Suppressor macrophage (primary cell): ENCODE results near the gene CELF2.

Experiments
- DNase-seq, 4 experiments: peaks; one replicate each; pipeline ENCODE4 v3.0.0-alpha.2; 2020 to 2022

CELF2 gene

GRCh38 chr10:11250304-11250703 lies 232.6 kb downstream of the CELF2 start:
- DNase-seq = no peak

DNA sequence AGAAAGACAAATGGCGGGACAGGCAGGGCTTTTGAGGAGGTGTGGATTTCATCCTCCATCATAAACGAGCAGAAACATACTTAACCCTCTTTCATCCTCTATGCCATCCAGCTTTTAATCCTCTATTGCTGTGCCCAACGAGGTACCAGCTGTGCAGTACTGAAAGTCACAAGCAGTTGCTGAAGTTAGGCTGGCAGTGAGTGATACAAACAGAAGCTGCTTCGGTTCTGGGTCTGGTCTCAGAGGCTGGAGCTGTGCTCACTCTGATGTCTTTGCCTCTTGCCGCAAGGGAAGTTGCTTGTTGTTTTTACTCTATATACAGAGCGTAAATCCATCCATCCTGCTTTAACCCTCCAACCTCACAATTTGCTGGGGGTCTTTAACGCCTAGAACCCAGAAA lies 235.2 kb downstream of the CELF2 start:
- DNase-seq = no peak

GRCh38 chr10:11253385-11254002 lies 235.8 kb downstream of the CELF2 start:
- no peak for DNase-seq

GRCh38 chr10:11255156-11255555 lies 237.5 kb downstream of the CELF2 start:
- no peak for DNase-seq

DNA sequence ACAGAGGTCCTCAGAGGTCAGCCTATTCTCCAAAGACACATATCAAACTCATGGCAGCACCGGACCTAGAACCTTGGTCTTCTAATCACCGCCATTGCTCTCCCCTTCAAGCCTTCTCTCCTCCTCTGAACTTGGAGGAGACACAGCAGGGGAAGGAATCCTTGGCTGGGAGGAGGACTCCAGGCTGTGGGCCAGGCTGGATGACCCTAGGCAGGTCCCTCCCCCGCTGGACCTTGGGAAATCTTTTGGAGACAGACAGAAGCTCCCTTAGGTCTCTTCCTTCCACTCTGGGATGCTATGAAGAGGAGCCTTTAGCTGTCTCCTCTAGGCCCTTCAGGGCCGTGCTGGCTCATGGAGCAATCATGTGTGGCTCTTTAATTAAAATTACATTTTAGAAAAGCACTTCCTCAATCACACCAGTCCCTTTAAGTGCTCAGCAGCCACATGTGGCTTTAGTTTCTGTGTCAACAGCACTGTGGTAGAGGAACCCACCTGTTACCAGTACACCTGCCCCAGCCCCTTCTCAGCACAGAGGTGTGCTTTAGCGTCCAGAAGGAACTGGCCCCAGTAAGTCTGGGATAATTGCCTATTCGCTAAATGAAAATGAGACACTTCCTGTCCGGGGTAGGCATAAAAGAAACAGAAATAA lies 238.2 kb downstream of the CELF2 start:
- peak in 1 of 4 experiments; percentile 28 for DNase-seq

DNA sequence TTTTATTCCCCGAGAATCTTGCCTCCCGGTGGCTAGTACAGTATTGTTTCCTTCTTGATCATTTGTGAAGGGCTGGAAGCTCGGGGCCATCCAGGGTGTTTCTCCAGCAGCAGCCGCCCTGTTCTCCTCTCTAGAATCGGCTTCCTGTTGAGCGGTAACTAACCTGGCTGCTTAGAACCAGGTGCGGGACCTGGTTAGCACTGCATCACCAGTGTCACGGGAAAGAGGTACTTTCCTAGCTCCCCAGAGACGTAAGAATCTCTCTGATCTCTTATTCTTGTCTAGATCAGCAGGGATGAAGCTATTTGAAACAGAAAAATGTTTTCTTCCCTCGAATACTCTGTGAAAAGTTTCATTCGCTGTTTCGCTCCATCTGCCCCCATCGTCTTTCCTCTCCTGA lies 239.2 kb downstream of the CELF2 start:
- no peak for DNase-seq

- DNase-seq = no peak
Measured at GRCh38 chr10:11257440-11258090, 239.9 kb downstream of the CELF2 start.

DNA sequence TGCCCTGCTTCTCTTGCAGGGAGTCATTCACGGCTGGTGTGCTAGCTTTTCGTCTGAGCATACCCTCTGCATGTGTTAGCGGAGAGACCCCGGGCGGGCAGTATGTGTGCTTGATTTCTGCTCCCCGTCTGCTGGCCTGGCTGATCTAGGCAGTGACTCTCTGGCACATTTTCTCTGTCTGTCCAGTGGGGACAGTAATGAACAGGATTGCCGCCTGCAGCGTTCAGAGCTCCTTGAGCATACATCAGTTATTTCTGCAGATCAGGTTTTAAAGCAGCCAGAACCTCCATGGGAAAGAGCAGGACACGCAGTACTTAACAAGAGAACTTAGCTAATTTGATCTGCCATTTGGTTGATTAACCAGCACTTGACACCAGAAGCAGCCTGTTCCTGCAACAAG lies 242.5 kb downstream of the CELF2 start:
- no peak for DNase-seq

GRCh38 chr10:11261143-11261542 lies 243.5 kb downstream of the CELF2 start:
- DNase-seq = no peak

- DNase-seq = no peak
Measured at GRCh38 chr10:11261687-11262493, 244.2 kb downstream of the CELF2 start.

DNA sequence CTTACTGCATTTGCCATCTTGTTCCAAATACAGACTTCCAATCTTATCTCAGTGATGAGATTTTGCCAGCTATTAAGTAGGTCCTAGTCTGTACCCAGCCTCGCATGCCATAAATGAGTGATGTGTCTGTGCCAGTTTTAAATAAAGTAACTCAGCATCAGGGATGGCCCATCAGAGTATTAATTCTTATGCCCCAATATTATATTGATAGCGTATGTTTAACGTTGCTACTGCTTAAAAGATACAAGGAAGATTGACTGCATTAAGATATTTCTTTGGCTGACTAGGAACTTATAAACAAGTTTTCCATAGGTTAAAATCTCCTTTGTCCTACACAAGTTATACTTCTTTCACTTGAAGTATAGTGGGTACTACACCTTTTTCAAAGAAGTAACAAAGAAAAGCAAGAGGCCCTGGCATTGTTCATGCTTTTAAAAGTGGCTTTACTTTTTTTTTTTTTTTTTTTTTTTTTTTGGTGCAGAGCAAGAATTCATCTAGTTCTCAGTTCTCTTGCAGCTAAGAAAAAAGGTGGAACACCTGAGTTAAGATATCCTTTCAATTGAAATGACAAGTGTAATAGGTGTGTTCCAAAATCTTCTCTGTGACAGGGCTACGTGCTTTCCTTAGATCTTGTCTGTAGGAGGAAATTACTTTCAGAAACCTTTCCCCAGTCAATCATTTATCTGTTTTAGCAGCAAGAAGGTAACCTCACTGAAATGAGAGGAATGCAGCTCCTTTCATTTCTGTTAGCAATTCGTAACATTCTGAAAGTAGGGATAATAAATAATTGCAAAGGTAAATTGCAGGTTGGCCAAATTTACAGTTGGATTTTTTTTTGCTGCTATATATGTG lies 245.0 kb downstream of the CELF2 start:
- DNase-seq = no peak

GRCh38 chr10:11263767-11264166 lies 246.1 kb downstream of the CELF2 start:
- no peak for DNase-seq

- DNase-seq = no peak
Measured at GRCh38 chr10:11264296-11265048, 246.8 kb downstream of the CELF2 start.

DNA sequence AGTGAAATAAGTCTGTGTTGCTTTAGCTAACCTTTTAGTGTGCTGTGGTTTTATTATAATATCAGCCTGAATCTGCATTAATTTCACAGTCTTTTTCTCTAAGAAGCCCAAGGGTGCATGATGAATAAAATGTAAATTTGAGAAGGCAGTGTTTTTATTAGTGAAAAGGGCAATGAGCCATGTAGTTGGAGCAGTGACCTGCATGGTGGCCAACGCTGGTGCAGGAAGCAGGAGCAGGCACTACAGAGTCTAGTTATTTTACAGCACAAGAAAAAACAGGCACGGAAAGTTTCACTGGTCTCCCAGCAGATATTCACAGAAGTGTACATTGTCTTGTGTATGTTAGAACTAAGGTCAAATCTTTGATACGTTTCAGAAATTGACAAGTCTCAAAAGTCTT lies 247.8 kb downstream of the CELF2 start:
- no peak for DNase-seq

DNA sequence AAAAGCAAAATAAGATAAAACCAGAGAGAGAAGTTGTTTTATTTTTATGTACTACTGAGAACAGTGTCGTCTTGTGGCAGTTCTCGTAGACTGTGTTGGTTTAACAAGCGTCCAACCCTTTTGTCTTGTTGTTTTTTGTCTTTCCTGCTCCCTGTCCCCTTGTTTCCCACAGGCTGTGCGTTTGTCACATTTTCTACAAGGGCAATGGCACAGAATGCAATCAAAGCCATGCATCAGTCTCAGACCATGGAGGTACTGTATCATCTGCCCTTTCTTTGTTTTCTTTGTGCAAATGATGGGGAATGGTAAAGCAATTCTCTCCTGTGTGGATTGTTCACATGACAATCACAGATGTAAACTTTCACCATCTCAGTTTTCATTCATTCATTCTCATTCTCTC lies 248.8 kb downstream of the CELF2 start:
- DNase-seq = no peak

DNA sequence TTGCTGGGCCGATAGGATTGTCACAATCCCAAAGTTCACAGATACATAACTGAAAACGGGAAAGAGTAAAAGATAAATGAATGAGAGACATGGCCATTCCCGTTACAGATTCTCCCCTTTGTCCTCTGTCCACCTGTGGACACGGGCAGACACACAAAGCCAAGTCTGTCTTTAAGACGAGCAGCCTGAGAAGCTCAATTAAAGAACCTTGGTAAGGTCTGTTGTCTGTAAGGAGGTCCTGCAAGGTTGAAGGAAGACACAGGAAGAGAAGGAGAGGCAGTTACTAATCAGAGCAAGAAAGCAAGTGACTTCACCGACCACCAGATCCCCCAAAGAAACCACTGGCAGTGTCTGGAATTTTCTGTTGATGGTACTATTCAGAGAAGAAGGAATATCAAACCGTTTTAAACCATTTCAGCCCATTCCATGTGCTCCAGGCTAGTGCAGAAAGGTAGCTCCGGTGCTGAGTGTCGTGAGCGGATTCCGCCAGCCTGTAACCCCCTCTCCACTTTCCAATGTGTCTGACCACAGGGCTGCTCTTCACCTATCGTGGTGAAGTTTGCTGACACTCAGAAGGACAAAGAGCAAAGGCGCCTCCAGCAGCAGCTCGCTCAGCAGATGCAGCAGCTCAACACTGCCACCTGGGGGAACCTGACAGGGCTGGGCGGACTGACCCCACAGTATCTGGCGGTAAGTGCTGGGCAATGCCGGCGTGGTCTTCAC lies 252.6 kb downstream of the CELF2 start:
- DNase-seq = peak; percentile 39 to 55 (median 50)

GRCh38 chr10:11270858-11271179 lies 253.1 kb downstream of the CELF2 start:
- no peak for DNase-seq

DNA sequence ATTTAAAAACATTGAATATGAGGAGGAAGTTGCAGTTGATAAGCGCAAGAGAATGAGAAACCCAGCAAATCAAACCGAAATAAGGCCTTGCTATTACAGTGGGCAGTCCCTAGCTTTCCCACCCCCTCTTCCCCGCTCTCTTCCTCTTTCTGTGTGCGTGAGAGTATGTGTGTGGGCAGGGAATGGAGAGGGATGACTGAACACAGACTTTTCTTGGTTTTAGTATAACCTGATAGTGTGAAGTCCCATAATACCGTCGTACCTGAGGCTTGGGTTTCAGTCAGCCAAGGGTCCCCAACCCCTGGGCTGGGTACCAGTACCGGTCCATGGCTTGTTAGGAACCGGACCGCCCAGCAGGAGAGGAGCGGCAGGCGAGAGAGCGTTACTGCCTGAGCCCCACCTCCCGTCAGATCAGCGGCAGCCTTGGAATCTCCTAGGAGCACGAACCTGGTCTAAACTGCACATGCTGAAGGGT lies 255.3 kb downstream of the CELF2 start:
- peak; percentile 43 to 68 (median 65) for DNase-seq

DNA sequence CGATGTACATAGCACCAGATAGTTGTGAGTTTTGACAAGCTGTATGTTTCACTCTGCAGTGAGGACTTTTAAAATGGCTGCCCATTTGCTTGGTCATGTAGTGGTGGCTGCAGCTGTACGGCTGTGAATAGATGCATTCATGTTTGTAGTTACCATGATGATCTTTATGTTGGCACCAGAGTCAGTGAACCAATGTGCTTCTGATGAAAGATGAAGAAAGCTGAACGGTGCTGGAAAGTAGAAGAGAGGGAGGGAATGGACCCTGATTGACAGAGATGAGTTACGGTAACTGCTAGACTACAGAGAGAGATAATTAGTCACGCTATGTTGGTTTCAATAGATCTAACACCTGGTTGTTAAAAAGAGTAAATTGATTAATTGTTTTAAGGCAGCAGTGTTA lies 256.8 kb downstream of the CELF2 start:
- no peak for DNase-seq

GRCh38 chr10:11275651-11276050 lies 258.0 kb downstream of the CELF2 start:
- DNase-seq = no peak

GRCh38 chr10:11276449-11276990 lies 258.8 kb downstream of the CELF2 start:
- DNase-seq = no peak
